ENCODE measurements around the gene CCDC141. TPM values are rescaled to one million over a fixed set of nuclear protein-coding genes. Genes with fewer than 3 reads are reported as not detected.

Gene CCDC141
- total RNA-seq, 1 donor from 2014 or later: 39.1 TPM

DNA sequence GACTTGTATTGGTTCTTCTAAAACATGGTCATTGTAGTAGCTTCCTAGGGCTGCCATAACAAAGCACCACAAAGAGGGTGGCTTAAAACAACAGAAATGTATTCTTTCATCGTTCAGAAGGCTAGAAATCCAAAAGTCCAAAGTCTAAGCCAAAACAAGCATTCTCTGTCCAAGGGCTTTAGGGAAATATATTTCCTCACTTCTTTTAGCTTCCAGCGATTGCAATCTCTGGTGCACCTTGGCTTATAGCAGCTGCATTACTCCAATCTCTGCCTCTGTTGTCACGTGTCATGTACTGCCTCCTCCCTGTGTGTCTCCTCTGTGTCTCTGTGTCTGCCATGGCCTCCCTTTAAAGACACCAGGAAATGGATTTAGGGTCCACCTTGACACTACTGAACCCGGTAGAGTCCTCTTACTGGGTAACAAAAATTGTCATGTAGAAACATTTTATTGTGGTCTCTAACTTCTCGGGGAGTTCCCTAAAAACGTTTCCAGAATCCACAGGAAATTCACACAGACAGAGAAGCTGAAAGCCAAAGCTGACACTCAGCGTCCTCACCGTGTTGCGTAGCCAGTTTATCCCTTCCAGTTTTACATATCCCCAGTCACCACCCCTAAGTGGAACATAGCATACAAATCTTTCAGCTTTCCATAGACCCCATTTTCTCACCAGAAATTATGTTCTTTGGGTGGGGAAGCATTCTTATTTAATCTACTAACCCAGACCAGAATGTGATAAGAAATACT lies 222.0 kb downstream of the CCDC141 start:
- no peak for DNase-seq

DNA sequence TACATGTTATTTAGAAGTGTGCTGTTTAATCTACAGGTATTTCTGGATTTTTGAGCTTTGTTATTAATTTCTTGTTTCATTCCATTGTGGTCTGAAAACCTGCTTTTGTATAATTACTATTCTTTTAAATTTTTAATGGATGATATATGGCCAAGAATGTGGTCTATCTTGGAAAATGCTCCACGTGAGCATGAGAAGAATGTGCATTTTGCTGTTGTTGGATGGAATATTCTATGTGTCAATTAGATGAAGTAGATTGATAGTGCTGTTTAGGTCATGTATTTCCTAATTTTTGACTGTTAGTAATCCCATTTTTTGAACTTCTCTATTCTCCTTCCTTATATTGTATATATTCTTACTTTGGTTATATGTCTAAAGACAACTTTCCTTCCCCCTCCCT lies 222.8 kb downstream of the CCDC141 start:
- no peak for DNase-seq

DNA sequence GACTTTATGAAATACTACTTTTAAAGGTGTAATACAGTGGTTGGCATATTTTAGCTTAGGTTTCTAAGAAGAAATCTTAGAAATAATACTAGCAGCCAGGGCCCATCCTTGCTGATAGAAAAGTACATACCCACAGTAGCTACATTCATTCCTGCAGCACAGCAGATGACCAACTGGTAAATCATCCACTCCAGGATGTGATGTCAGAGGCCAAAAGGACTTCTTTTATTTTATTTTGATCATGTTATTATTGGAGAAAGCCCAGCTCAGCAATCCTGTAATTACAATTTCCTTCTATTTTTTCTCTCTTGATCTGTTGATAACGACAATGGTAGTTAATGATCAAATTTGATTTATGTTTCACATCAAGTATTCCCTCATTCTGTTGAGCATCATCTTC lies 224.8 kb downstream of the CCDC141 start:
- no peak for DNase-seq

DNA sequence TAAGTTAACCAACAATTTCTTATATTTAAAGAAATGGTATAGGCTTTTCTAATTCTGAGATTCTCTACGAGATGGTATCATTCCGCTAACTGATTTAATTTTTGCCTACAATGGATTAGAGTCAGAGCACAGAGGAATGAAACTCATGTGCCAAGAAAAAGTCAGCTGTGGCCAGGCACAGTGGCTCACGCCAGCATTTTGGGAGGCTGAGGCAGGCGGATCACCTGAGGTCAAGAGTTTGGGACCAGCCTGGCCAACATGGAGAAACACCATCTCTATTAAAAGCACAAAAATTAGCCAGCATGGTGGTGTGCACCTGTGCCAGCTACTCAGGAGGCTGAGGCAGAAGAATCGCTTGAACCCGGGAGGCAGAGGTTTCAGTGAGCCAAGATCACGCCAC lies 225.8 kb downstream of the CCDC141 start:
- DNase-seq: no peak

DNA sequence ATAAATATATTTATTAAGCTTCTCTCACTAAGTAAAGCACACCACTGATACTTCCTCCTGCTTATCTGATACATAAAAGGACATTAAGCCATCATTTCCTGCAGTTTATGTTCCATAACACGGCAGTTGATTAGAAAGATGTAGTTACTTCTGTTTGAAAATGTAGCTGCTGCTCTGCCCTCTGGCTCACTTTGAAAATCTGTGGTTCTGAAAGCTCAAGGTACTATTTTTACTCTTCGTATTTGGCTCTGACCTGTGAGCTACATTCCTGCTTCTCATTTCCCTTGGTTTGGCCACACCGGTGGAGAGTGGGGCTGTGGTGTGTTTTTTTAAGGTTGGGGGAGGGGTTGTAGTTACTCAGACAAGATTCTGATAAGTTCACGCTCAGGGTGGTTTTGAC lies 229.9 kb downstream of the CCDC141 start:
- DNase-seq: no peak

DNA sequence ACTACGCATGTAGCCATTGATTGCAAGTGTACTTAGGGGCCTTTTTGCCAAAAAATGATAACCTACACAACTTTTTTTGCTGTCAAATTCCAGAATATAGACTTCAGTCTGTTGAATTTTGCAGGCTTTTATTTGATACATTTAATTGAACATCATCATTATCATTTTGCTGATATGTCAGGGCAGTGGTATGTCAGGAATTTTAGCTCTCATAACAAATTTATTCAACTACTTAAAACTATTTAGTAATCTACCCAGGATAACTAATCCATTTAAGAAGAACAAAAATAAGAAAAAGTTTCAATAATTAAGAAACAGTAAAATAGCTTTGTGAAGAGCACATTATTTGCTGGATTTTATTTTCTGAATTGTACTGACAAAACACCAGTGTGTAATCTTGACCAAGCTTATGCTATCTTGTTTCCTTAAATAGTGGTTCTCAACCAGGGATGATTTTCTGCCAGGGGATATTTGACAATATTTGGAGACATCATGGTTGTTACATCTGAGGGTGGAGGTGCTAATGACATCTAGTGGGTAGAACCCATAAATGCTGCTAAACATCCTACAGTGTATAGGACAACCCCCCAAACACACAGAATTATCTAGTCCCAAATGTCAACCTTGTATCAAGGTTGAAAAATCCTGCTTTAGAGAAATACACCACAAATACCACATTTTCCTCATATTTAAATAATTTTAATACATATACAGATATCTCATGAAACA lies 230.6 kb downstream of the CCDC141 start:
- DNase-seq: no peak

DNA sequence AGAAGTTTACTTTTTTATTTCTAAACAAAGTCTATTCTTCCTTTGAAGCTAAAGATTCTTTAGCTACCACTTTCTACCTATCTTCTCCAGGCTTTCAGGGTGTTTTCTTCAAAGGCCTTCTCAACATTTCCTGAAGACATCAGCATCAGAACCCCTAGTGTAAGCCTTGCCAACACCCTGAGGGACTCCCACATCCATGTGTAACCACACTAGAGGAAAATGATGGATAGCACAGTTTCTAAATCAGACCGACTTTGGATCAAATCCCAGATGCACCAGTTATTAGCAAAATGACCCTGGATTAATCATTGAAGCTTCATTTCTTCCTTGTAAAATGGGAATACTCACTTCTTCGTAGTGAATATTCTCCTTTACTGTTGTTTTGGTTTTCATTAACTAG lies 238.0 kb downstream of the CCDC141 start:
- DNase-seq: no peak

DNA sequence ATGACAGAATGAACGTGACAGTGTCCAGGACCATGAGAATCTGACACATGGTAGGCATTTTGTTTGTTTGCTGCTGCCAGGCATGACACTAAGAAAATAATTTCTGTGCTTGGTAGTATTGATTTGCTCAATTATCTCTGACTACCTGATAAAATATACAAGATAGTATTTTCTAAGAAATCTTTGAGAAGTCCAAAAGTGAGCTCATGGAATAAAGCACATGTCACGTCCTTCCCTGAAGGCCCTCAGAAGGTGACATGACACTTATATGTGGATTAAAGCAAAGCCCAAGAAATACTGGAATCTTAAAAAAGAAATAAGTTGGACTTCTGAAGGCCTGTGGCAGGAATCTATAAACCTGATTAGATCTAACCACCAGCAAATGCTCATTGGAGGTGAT lies 238.9 kb downstream of the CCDC141 start:
- DNase-seq: no peak

DNA sequence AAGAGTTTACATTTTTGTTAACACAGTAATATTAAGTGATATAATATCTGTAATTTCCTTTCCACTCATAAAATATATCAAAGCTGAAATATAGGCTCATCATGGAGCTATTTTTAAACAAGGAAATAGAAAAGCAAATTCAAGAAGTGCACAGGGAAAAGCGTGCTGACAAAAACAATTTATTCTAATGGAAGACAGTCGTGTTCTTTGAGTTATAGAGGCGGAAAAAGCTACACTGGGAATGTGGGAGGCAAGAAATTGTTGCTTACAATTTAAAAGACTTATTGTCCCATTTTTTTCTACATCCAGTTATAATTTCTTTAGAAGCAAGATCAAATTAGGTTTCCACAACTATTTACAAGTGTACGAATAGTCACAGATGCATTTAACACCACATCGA lies 239.5 kb downstream of the CCDC141 start:
- DNase-seq: no peak

DNA sequence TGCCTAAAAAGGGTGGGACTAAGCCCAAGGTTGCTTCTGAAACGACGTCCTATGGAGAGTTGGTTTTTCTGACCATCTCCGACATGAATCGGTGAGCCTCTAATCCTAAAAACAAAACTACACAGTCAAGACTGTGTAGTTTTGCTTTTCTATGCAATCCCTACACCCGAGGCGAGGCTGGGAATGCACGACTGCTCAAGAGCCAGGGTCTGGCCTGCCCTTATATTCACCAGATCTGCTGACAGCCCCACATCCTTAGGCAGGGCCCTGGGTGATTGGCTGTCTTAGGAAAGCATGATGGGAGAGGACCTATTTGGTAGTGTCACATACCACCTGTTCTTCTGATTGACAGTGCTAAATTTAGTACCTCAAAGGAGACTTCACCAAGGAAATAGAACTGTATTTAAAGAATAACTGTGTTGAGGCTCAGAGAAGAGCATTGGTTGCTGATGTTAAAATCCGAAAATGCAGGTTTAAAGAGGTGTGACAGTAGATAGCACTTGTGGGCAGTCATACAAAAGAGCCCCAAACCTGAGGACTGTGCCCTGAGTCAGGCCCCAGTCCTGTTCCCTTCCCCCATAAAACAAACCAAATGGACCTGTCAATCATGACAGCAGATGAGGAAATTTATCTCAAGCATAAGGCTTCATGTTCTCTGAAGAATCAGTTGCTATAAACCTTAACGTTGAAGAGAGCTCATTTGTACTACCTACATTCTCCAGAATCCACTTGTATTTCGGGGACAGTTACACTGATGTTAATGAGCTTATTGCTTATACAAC lies 242.5 kb downstream of the CCDC141 start, which contains the start of gene TTN:
Gene TTN, minus strand, starts transcription at position 197 of the 782 bp plus-strand sequence. CDS start 2,781 bp downstream, outside the sequence.
- peak; percentile 86 for DNase-seq

DNA sequence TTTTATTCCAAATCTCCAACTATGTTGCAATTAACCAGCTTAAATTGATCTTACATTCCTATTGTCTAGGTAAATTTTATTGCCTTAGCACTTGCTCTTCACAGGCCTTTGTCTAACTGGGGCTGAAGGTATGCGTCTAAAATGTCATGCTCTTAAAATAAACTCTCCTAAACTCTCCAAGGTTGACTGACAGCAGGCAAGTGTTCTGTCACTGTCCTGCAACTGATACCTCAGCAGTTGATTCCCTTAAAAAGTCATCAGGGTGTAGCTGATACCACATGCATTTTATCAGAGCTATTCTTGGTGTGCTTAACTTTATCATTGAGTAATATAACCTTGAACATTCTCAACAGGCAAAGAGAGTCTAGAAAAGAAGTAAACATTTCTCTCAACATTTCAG lies 243.4 kb downstream of the CCDC141 start:
- peak; percentile 79 for DNase-seq

DNA sequence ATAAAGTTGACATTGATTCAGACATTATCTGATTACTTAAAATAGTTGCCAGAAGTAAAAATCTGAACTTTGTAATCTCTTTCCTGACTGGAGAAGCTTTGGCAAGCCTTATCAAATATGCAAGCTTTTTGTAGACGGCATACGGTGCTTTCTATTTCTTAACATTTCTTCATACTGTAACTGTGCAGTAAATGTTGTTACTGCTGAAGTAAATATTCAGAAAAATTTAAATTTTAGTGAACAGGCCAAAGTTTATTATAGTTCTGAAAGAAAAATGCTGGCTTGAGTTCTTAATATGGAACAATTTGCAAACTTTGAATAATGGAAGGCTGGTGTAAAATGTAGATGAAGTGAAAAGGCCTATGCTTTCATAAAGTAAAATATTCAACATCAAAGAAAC lies 244.5 kb downstream of the CCDC141 start:
- no peak for DNase-seq

DNA sequence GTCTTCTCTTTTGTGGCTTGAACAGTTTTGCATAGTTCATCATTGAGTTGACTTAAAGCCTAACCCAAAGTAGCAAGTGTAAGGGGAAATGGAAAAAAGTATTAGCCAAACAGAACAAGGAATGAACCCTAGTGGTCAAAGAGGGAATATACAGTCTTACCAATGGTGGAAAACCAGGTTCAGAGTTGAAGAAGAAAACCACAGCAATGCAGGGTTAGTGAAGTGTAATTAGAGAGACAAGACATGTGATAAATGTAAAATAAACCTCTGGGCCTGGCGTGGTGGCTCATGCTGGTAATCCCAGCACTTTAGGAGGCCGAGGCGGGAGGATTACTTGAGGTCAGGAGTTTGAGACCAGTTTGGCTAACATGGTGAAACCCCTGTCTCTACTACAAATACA lies 245.1 kb downstream of the CCDC141 start:
- peak; percentile 44 for DNase-seq

DNA sequence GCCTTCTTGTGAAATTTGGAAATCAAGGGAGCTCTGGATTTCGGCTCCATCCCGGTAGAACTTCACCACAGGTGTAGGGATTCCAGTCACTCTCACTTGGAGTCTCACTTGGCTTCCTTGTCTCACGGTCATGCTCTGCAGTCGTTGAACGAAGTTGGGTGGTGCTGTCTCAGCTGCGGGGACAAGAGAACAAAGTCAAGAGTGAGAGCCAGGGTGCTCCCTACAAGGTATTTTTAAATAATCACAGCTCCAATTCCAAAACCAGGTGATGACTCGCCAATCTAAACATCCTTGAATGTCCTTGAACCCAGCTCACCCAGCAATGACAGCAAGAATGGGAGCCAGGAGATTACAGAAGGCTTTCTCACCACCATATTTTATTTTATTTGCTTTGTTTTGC lies 249.4 kb downstream of the CCDC141 start:
- no peak for DNase-seq

DNA sequence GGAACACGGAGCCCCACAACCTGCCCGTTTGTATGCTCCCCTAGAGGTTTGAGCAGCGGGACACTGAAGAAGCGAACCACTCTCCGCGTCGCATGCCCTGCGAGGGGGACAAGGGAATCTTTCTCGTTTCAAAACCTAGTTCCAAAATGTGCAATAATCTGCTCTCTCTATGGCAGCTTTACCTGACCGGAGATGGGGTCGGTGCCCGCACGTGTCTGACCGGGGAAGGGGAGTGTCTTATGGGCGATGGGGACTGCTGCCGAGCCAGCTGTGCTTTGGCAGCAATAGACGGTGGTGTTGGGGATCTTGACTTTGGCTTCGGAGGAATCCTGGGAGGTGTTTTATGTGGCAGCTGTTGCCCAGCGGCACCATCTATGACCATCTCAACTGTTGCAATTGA lies 250.6 kb downstream of the CCDC141 start:
- no peak for DNase-seq

DNA sequence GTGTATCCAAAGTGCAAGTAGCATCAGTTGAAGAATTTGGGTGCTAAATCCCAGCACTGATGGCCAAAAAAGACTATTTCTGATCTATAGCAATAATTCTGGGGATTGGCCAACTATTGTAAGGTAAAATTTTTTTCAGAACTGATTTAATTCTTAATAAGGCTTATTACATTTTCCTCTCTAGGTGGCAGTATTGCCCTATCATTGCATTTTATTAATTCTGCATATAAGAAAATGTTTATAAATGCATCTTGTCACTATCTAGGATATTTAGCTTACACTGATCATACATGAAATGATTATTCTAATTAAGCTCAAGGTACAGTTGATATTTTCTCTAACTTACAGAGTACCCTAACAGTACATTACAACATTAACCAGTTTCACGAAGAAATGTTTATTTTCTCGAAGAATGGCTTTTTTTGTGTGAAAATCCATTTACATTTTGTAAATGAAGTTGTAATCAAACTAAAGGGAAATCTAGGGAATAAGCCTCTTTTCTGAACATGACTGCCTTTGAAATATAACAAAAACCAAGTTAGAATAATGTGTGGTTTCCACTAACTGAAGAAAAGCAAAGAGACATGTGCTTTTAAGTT lies 253.8 kb downstream of the CCDC141 start:
- peak; percentile 76 for DNase-seq

DNA sequence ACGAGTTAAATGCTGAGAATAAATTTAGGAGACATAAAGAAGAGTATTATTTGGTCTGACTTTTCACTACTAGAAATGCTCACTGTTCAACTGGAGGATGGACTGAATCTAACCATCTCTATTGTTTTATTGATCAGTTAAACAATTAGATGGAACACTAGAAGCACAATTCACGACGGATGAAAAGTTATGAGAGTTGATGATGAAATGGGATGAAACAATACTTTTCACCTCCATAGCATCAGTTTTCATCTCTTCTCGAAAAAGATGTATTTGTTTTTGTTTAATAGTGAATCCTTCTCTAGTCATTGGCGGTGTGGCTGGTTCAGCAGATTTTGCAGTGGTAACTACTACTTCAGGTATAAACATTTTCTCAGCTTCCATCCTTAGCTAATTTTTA lies 262.0 kb downstream of the CCDC141 start:
- DNase-seq: no peak

DNA sequence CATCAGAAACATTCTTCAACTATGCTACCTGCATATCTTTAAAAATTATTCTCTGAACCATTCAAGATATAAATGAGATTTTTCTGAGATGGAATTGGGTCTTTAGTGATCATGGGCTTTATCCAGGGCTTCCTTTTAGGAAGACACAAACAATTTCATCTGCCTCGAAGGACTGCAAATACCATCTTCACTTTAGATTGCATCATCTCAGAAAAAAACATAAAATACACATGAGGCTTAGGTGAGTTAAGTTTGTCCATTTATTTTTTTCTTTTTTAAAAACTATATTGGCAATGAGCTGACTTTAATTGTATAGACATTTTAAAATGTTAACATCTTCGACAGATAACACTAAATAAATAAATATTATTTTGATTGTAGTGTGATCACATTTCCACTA lies 262.8 kb downstream of the CCDC141 start:
- no peak for DNase-seq

DNA sequence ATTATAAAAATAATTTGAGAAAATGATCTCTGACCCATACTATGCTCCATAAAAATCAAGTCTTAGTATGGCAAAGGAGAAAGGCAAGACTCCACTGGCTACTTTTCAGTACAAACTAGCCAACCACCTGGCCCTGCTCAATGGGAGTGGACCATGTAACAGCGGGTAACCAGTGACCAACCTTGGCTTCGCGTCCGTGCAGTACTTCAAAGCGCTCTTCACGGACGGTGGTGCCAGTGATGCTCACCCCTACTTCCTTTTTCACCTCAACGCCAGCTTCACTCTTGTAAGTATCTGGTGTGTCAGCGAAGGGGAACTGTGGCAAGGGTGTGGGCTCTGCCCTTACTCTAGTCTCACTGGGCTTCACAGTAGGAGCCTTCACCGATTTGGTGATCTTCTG lies 266.0 kb downstream of the CCDC141 start:
- DNase-seq: no peak

DNA sequence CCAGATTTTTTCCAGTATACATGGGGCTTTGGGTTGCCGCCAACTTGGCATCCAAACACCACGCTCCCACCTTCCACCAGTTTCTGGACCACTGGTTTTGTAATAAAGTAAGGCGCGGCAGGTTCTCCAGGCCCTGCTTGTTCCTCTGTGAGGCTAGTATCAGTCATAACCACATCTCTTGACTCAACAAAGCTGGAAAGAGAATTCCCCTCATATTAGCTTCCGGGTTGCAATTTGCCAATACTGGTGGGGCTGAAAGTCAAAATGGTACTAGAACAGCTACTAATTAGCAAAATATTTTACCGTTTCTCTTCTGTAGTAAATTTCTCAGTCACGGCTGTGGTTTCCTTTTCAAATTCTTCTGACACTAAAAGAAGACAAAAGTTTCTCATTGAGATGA lies 267.7 kb downstream of the CCDC141 start:
- DNase-seq: no peak

Measured in tongue (tissue), 2 donors.